ENCODE results near the gene LHFPL6.

LHFPL6 gene

GRCh38 chr13:39410964-39411363, 192.0 kb downstream of the LHFPL6 start:
- no peak for DNase-seq (ENCODE audit: low read depth)

DNA sequence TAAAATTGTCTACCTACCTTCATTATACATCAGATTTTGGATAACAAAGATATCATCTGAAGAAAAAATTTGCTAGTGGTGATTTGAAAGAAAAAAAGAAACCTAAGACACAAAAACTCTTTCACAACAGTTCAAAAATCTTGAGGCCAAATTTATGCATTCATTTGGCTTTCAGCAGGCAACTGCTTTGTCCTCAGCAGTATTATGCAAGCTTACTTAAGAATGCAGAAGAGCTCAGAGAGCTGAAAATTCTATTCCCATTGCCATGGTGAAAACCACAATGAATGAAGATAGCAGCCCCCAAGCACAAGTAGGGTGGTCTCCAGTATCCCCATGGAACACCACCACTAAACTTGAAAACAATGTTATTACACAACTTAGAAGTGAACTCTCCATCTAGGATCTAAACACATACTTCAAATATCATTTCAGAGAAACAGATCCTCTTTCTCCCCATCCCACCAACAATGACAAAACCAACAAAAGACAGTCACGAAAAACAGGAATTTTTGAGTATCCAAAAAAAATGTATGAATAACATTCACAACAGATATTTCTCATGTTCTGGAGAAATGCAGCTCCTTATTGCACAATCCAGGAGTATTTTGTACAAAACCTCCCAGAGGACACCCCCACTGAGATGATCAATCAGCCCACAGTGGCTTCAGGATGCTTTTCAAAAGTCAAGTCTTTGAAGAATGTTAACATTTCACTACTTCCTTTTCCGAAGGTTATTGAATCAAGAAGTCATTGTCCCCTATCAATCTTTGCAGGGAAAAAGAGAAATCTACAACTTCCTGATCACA, 192.7 kb downstream of the LHFPL6 start:
- DNase-seq (ENCODE audit: low read depth): no peak

DNA sequence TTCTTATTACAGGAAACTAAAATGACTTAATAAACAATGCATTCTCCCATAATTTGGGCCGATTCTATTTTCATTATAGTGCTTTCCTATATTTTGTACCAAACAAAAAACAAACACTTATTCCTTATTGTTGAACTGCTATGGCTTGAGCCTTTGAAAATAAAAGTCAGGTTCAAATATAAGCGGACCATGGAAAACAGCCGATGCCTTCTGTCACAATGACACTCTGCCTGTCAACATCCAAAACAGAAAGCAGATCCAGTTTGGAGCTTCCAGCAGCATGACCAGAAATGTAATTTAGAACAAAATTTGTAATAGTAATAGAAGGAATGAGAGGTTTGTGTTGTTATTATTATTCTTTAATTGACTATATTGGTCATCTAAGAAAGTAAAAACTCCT, 194.5 kb downstream of the LHFPL6 start:
- DNase-seq (ENCODE audit: low read depth): no peak

DNA sequence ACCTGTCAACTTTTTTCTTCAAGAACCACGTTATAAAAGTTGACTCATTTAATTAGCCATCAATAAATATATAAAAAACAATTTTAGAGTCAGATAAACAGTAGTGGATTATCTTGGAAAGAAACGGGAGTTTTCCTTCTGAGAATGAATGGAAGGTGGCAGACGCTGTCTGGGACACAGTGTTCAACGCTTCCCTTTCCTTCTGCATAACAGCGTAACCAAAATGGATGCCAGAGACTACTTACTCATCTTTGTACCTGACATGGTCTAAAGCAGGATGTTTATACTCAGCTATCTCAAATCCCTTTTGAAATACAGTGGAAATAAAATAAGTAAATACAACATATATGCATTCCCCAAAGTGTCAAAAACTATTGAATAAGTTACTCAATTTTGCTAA, 195.2 kb downstream of the LHFPL6 start:
- DNase-seq (ENCODE audit: low read depth): no peak

DNA sequence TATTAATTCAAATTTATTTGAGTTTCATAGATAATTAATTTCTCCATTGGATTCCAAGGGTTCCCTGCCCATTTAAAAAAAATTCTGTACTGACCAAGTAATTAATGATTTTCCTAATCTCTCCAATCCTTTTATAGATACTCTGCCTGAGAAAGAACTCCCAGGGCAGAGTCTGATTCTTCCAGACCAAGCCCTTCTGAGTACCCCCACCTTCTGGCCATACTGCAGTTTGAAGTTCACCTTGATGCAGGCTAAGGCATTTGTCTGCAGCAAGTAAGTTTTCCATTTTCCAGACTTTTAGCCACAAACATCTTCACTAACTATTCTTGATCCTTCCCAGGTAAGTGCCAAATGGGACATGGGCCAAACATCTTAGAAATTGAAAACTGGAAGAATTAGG, 195.9 kb downstream of the LHFPL6 start:
- DNase-seq (ENCODE audit: low read depth): no peak

DNA sequence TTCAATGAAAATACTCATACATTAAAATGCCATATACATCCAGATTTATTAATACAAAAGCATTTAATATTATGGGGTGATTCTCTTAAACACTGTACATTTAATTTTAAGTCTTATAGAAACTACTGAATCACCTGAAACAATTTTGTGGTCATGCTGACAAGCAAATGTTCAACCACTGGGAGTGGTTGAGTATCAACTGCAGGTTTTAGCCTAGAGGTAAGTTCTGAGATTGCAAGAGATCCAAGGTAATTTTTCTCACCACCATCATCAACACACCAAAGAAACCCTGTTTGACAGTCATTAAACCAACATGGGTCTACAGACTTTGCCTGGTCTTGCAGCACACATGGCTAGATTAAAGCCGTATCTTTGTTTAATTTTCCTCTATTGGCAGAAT, 196.3 kb downstream of the LHFPL6 start:
- no peak for DNase-seq (ENCODE audit: low read depth)

- no peak for DNase-seq (ENCODE audit: low read depth)
Observed at GRCh38 chr13:39405596-39406205, 197.3 kb downstream of the LHFPL6 start.

DNA sequence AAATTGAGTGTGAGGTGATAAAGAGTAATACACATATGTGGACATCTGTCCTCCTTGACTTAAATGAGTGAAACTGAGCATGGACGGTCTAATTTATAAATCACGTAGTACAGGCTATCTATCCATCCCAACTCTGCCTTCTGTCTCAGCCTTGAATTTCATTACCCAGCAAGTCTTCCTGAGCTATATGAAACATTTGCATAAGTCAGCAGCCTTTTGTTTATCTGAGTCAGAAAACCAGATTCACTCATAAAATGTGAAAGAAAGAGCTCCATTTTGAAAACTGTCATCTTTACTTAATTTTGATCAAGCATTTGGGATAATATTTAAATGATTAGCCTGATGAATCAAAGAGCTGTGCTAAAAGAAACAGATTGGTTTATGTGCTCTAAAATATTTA, 197.9 kb downstream of the LHFPL6 start:
- DNase-seq (ENCODE audit: low read depth): no peak

DNA sequence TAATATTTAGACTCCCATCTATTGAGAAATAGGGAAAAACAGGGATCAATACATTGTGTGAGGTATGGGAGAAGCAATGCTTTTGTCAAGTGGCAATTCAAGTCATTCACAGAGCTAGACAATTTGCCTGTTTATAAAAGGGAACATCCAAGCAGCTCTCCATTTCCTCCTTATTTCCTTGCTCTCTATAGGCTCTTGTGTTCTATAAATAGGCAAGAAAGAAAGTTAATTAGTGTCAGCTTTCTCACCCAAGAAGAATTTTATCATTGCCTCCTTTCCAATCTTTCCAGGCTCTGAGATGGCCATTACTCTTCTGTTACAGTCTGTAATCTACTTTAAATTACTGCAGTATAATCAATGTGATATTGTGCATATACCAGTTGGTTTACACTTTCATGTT, 199.9 kb downstream of the LHFPL6 start:
- DNase-seq (ENCODE audit: low read depth): no peak

DNA sequence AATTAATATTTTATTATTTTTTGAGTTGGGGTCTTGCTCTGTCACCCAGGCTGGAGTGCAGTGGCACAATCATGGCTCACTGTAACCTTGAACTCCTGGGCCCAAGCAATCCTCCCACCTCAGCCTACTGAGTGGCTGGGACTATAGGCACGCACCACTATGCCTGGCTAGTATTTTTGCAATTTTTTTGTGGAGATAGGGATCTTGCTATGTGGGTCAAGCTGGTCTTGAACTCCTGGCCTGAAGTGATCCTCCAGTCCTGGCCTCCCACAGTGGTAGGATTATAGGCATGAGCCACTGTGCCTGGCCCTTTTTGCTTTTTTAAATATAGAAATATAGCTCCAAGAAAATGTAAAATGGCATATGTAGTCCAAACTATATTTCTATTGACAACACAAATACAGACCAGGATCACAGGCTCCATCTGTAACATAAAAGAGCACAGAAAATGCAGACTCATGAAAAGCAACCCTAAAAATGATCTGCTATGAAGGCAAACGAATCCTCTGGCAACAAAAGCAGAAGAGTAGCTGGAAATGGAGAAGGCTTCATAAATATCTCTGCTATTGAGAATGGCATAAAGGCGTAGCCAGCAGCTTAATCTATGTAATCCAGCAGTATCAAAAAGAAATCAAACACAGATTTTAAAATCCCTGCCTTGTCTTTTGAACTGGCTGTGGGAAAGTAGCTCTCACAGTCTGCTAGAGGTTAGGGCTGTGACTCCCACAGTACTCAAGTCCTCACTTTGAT, 200.6 kb downstream of the LHFPL6 start:
- DNase-seq (ENCODE audit: low read depth): no peak

- no peak for DNase-seq (ENCODE audit: low read depth)
Observed at GRCh38 chr13:39401756-39402155, 201.2 kb downstream of the LHFPL6 start.

DNA sequence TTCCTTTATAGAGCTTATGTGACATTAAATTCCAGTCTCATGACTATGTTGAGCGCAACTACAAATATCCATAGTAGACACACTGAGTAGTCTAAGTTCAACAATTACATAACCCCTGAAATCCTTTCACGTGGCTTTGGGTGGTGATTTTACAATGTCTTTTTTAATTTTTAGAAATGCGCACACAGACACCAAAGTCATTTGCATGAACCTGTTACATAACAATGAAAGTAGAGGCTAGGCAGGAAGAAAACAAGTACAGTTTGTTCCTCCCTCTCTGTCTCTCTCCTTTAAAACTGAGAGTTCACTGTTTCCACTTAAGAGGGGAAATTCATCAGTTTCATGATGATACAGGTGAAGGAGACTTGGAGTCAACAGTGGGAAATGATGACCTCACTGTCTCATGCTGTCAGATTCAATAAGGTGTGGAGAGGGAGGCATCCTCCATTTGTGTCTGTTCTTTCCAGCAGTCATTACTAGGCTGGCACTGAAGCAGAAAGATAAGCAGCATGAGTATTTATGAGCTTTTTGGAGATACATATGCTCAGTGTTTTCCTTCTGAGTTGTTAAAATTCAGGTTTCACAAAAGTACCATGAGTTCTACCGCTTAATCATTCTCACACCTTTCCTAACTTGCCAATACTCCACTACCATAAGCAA, 201.8 kb downstream of the LHFPL6 start:
- DNase-seq (ENCODE audit: low read depth): no peak

DNA sequence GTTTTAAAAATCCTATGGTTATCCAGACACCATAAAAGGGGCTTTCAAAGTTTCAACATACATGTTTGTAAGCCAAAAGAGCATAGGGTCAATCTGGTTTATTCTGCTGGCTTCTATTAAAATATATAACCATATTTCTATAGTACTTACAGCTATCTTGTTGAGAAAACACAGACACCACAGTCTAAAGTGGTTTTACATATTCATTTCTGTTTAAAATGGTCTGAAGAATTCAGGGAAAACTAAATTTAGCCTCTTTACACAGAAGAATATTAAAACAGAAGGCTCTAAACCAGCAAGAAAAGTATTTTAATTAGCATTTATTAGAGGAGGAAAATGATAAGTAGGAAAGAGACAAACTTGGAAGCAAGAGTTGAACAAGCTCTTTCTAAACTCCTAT, 203.9 kb downstream of the LHFPL6 start:
- no peak for DNase-seq (ENCODE audit: low read depth)

GRCh38 chr13:39397896-39398265, 205.1 kb downstream of the LHFPL6 start:
- no peak for DNase-seq (ENCODE audit: low read depth)

GRCh38 chr13:39397226-39397895, 205.6 kb downstream of the LHFPL6 start:
- no peak for DNase-seq (ENCODE audit: low read depth)

DNA sequence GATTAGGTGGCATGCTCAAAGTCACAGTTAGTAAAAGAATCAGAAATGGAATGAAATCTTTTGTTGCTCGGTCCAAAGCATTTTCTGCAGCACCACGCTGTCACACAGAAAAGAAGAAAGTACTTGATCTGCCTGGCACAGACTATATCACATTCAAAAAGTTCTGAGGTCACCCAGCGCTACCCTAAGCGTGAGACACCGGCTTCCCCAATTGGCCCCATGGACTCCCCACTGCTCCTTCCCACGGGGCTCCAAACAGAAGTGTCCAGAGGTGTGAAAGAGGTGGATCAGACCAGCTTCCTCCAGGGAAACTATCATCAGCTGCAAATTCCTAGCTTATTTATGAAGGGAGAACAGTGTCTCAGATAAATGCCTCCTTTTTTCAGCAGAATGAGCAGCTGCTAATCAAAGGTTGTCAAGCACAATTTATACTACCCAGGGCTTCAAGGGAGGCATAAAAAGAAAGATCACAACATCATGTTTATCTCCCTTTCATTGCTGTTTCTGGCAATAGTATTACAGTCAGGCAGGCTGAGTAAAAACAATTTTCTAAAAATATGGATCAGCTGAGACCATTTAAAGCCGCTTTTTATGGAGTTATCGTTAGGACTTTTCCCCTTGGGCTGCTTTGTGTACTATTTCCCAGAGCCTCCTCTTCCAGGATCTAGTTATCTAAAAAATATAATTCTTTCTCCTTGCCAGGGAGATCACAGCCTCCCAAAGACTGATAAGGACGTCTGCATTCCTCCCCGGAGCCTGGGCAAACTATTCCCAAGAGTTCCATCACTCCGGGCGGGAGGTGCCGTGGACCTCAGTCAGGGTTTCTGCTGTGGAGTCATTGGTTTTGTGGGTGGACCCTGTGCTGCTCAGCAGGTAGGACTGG, 208.0 kb downstream of the LHFPL6 start:
- DNase-seq (ENCODE audit: low read depth): no peak

DNA sequence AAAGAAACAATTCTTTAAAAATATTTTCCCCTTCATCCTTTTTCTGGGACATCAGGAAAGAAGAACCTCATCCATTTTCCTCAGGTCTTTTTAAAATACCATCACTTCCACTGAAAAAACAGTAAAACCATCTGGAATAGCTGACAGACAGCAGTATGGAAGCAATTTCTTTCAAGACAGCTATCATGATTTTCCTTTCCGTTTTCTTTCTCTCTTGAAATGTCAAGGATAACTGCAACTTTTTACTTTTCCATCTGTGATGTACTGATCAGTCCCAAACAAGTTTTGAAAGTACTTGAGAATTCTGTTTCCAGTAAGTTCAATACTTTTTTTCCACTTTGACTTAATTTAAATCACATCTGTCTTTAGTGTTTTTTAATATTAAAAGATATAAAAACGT, 211.2 kb downstream of the LHFPL6 start:
- no peak for DNase-seq (ENCODE audit: low read depth)

DNA sequence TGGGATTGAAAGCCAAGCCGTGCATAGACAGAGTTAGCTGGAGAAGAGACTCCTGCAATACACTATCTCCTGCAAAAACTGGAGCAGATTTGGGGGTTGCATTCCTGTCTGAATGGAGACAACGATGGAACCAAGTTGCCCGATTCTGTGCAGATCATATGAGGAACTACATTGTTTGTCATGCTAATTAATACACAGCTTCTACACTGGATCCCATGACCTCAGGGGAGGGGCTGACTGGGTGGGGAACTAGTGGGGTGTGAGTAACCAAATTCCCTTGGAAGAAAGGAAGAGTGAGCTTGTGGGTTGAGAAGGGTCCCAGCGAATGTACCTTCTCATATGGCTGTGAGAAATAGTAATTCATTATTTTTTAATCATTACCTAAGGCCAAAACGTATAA, 214.0 kb downstream of the LHFPL6 start:
- no peak for DNase-seq (ENCODE audit: low read depth)

GRCh38 chr13:39385621-39386231, 217.3 kb downstream of the LHFPL6 start:
- DNase-seq (ENCODE audit: low read depth): no peak

DNA sequence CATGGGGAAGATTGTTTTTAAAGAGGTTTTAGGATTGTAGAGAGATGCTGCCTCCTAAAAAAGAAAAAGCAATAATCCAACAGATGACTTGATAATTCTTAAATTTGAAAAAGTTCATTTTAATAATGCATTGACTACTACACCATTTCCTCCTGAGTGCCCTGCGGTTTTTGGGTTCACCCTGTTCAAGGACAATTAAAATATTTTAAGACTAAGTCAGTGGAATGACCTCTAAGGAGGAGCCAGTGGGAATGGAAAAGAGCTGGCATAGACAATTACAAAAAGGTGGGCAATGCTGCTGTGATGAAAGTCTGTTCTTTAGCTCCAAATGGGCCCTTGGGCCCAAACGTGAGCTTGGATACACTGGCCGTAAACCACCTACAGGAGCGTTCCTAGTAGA, 217.8 kb downstream of the LHFPL6 start:
- DNase-seq (ENCODE audit: low read depth): no peak

GRCh38 chr13:39381456-39381855, 221.5 kb downstream of the LHFPL6 start:
- DNase-seq (ENCODE audit: low read depth): no peak

Measured in stimulated activated CD8-positive, alpha-beta memory T cell treated with anti-CD3 and anti-CD28 coated beads, Interleukin-15, amount 100 ng/mL, for 1 hour (primary cell).